GM19193 (cell line): ENCODE data around the gene LILRB5.
"Not testable (repeated sequence)": the region's sequence is repeated elsewhere in the genome, so short reads cannot be mapped to it uniquely, and the experiment has no call there.

Source experiments
- POLR2A ChIP-seq: IDR thresholded peaks from 4 replicates; pipeline ENCODE4 v1.6.1; 2011; ENCODE audit not compliant: insufficient read depth, insufficient read length; ENCODE audit errors: extremely low read depth

The LILRB5 gene

GRCh38 chr19:54242646-54243045 lies 14.4 kb downstream of the LILRB5 start, which contains the start of gene LILRA6:
LILRA6 (minus strand) TSS chr19:54242790.
- not testable (repeated sequence) for TF ChIP-seq POLR2A

- no peak for TF ChIP-seq POLR2A
Measured at GRCh38 chr19:54233941-54234340, 23.1 kb downstream of the LILRB5 start.

GRCh38 chr19:54231077-54231931 lies 25.8 kb downstream of the LILRB5 start:
- TF ChIP-seq POLR2A, result no peak

GRCh38 chr19:54230031-54230430 lies 27.0 kb downstream of the LILRB5 start:
- TF ChIP-seq POLR2A, result no peak

GRCh38 chr19:54229146-54229545 lies 27.9 kb downstream of the LILRB5 start:
- no peak for TF ChIP-seq POLR2A

GRCh38 chr19:54222474-54223276 lies 34.4 kb downstream of the LILRB5 start, which contains the start of gene LILRB3:
LILRB3 (minus strand) TSS chr19:54223007; CDS start chr19:54222976, 31 bp downstream.
- not testable (repeated sequence) for TF ChIP-seq POLR2A

GRCh38 chr19:54218960-54219661 lies 38.0 kb downstream of the LILRB5 start:
- no peak for TF ChIP-seq POLR2A

GRCh38 chr19:54218259-54218658 lies 38.8 kb downstream of the LILRB5 start:
- TF ChIP-seq POLR2A, result no peak

- no peak for TF ChIP-seq POLR2A
Measured at GRCh38 chr19:54216869-54217268, 40.2 kb downstream of the LILRB5 start.

GRCh38 chr19:54211235-54211634 lies 45.8 kb downstream of the LILRB5 start:
- TF ChIP-seq POLR2A, result no peak

GRCh38 chr19:54209811-54210494 lies 47.1 kb downstream of the LILRB5 start:
- TF ChIP-seq POLR2A, result no peak

GRCh38 chr19:54209058-54209810 lies 47.8 kb downstream of the LILRB5 start:
- TF ChIP-seq POLR2A, result no peak

GRCh38 chr19:54208784-54209057 lies 48.4 kb downstream of the LILRB5 start:
- no peak for TF ChIP-seq POLR2A
